GM21423 (cell line): ENCODE measurements around the gene C17orf107.

Source experiments
- ATAC-seq: cut with Tn5 transposase; IDR thresholded peaks from one replicate; pipeline ENCODE4 v1.9.1; 2021; ENCODE audit warnings: mild to moderate bottlenecking, moderate library complexity; ENCODE audit not compliant: unreplicated experiment

The C17orf107 gene

DNA sequence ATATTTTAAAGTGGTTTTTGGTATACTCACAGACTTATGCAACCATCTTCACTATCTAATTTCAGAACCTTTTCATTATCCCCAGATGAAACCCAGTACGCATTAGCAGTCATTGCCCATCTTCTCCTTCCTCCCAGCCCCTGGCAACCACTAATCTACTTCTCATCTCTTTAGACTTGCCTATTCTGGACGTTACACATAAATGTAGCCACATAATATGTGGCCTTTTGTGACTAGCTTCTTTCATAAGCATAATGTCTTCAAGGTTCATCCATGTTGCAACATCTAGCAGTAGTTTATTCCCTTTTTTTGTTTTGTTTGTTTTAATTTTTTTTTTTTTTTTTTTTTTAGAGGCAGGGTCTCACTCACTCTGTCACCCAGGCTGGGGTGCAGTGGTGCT is 28.5 kb upstream of the C17orf107 start:
- ATAC-seq = no peak

DNA sequence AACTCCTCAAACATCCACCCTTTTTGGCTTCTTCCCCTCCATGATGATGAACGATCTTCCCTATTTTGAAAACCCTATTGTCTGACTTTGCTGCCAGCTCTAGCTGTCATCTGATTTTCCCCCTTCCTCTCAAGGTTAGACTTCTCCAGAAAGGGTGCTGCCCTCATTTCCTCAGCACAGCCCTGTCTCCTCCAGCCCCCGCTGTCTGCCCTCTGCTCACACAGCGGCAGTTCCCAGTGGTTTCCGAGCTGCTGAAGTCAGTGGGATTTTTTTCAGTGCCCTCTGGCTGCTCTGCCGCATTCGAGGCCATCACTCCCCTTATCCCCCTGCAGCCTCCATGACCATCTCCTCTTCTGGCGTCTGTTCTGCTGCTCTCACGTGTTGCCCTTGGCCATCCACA is 26.6 kb upstream of the C17orf107 start:
- no peak for ATAC-seq

DNA sequence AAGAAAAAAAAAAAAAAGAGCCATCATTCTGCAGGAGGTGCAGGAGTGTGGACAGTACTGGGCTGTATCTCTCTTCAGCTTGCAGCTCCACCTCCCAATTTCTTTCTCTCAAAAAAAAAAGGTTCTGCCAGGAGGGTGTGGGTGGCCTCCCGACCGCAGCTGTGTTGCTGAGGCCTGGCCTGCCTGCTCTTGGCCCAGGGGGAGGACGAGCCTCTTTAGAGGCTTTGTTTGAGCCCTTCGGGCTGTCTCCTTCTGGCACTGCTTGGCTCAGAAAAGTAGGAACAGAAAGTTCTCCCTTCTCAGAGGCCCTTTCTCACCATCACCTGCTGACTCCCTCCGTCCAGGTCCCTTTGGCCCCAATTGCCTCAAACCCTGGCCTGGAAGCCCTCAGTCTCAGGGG is 22.2 kb upstream of the C17orf107 start:
- no peak for ATAC-seq

DNA sequence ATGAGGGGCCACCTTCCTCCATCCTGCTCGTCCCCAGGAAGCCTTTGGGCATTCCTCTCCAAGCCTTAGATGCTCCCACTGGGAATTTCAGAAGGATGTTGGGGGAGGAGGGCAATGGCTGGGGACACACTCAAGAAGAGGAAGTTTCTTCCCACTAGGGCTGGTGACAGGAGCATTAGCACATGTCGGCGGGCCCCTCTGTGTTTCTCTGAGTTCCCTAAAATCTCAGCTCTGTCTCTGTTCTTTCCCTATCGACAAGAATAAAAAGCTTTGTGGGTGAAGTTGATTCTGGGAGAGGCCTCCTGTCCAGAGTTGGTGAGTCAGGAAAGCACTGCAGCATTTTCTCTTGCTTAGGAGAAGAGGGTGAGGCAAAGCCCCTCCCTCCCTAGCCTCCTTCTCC is 19.7 kb upstream of the C17orf107 start:
- no peak for ATAC-seq

DNA sequence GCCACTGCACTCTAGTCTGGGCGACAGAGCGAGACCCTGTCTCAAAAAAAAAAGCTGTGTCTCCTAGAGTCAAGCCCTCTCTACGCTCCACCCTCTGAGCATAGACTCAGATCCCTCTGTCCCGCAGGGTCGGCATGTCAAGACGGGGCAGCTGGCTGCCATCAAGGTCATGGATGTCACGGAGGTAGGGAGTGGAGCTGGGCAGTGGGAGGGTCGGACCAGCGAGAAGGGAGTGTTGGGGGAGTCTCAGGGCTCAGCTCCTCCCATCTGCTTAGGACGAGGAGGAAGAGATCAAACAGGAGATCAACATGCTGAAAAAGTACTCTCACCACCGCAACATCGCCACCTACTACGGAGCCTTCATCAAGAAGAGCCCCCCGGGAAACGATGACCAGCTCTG is 18.5 kb upstream of the C17orf107 start:
- no peak for ATAC-seq

DNA sequence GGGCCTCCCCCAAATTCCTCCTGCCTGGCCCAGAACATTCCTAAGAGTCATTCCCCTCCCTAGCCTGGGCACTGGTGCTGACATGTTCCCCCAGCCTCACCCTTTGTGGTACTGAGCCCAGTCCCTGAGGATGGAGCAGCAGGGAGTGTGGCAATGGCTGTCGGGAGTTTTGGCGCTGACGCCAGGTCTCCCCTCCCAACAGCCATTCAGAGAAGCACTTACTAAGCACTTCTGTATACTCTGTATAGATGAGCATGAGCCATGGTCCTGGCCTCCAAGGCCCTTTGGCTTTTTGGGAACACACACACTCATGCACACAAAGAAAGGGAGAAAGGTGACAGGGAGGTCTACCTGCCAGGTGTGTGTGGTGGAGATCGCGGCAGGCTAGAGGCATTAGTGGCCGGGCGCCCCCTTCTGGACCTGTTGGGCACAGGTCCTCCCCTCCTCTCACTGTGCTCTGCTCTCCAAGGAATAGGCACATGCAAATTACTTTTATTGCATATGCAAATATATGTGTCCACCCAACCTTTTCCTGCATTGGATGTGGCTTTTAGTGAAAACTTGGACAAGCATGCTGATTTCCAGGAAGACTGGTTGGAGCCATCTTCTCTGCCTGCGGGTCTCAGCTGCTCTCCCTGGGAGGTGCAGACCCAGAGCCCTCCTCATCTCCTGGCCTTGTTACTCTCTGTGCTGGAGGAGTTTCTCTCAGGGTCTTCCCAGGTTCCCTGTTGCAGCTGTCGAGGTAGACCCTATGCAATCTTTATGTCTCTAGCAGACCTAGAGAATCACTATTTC is 17.4 kb upstream of the C17orf107 start:
- no peak for ATAC-seq

DNA sequence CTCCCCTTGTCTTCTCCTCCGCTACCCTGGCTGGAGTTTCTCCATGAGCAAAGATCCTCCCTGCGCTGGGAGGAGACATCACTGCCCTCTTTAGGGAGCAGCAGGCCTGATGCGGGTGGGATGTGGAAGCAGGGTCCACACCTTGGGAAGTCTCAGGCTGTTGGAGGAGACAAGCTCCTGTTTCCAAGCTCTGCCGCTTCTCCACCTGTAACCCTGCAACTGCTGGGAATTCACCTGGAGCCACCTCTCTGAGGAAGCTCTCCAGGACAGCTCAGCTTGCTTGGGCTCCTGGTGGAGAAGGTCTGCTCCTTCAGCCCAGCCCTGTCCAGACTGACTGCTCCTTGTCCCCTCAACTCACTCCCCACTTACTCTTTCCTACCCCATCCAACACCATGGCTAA is 14.8 kb upstream of the C17orf107 start:
- no peak for ATAC-seq

DNA sequence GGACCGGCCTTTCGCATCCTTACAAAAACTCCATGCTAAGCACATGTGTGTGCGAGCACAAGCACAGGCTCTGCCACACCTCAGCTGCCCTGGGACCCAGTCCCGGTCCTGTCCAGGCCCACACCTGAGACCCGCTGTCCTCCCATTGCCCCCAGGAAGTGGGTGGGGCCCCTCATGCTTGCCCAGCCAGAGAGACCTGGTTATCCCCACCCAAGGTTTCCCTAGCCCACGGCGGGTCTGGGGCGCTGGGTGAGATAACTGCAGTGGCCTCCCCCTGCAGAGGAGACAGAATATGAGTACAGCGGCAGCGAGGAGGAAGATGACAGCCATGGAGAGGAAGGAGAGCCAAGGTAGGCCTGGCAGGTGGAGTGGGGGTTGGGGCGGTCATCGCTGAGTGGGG is 12.5 kb upstream of the C17orf107 start:
- ATAC-seq = no peak

DNA sequence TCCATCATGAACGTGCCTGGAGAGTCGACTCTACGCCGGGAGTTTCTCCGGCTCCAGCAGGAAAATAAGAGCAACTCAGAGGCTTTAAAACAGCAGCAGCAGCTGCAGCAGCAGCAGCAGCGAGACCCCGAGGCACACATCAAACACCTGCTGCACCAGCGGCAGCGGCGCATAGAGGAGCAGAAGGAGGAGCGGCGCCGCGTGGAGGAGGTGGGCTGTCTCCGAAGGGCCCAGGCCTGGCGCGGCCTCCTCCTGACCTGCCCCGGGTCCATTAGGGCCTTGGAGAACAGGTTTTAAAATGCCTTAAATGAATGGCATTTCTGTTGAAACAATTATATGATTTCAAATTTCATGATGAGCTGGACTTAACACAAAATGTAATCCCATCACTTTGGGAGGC is 11.8 kb upstream of the C17orf107 start:
- no peak for ATAC-seq

DNA sequence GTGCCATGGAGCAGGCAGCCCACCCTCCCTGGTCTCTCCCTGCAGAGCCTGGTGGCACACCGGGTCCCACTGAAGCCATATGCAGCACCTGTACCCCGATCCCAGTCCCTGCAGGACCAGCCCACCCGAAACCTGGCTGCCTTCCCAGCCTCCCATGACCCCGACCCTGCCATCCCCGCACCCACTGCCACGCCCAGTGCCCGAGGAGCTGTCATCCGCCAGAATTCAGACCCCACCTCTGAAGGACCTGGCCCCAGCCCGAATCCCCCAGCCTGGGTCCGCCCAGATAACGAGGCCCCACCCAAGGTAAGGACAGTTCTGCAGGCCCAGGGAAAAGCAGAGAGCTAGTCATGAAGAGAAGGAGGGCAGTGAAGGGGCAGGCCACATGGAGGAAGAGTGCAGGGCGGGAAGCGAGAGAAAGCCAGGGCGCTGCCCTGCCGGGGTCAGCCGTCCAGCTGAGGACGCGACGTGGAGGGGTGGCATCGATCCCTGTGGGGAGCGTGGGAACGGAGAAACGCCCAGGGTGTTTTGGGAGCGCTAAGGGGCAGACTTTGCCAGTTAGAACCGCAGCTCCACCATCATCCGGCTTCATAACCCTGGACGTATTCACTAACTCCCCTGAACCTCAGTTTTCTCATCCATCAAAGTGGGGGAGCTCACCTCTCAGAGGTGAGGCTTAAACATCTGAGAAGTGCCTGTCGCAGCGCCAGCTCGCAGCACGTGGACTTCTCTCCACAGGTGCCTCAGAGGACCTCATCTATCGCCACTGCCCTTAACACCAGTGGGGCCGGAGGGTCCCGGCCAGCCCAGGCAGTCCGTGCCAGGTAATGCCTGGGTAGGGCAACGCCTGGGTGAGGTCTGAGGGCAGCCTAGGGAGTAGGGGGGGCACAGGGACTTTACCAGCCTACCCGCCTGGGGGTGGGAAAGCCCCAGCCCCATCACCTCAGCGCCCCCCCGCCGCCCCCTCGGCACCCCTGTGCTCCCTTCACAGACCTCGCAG is 7.6 kb upstream of the C17orf107 start:
- no peak for ATAC-seq

DNA sequence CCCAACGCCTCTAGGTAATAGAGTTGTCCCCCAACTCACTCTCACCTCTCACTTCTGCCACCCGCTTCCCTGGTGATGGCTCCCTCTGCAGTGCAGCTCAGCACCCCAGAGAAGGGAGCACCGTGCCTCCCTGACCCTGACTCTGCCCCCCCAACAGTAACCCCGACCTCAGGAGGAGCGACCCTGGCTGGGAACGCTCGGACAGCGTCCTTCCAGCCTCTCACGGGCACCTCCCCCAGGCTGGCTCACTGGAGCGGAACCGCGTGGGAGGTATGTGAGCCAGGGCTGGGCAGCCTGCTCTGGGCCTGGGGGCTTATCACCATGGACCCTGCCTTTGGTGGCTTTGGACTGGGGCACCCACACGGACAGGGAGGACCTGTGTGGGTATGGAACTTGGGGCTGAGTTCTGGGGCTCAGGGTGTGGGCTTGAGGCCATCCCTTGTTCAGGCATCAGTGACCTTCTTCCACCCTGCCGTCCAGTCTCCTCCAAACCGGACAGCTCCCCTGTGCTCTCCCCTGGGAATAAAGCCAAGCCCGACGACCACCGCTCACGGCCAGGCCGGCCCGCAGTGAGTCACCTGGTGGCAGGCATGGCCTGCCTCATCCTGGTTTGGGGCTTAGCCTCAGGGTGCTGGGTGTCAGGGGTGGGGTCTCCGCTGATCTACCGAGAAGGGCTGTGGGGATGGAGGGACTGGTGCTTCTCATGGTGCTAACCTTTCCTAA is 6.7 kb upstream of the C17orf107 start:
- ATAC-seq = no peak

DNA sequence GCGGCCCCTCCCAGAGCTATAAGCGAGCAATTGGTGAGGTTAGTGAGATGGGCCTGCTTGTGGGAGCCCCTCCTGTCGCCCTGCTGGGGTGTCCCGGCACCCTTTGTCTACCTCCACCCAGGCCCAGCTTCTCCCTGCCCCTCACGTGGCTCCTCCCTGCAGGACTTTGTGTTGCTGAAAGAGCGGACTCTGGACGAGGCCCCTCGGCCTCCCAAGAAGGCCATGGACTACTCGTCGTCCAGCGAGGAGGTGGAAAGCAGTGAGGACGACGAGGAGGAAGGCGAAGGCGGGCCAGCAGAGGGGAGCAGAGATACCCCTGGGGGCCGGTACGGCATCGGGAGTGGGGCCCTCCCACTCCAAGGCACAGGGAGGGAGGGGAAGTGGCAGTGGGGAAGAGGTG is 6.1 kb upstream of the C17orf107 start:
- ATAC-seq = no peak

DNA sequence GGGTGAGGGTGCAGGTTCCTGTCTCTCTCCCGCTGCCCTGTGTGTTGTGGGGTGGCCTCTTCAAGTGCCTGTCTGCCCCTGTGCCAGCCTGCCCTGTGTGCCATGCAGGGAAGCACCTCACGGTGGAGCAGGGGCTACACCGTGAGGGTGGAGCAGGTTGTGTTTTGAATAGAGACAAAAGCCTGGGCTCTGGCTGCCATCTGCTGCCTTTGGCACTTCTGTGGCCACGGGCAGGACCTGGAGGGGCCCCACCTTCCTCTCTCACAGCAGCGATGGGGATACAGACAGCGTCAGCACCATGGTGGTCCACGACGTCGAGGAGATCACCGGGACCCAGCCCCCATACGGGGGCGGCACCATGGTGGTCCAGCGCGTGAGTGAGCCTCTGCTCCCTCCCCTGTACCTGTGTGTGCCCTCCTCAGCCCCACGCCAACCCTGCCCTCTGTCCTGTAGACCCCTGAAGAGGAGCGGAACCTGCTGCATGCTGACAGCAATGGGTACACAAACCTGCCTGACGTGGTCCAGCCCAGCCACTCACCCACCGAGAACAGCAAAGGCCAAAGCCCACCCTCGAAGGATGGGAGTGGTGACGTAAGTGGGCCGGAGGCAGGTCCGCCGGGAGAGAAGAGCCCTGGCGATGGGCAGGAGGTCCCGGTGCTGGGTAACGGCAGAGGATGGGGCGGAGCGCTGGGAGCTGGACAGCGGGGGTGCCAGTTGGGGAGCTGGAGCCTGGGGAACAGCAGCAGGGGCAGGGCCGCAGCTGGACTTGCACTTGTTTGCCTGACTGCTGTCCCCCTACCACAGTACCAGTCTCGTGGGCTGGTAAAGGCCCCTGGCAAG is 5.4 kb upstream of the C17orf107 start:
- ATAC-seq = no peak

DNA sequence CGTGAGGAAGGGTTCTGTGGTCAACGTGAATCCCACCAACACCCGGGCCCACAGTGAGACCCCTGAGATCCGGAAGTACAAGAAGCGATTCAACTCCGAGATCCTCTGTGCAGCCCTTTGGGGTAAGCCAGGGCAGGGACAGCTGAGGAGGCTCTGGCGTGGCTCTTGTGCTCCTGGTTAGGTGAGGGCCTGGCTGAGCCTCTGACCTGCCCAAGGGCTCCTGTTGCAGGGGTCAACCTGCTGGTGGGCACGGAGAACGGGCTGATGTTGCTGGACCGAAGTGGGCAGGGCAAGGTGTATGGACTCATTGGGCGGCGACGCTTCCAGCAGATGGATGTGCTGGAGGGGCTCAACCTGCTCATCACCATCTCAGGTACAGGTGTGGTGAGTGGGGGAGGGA is 4.2 kb upstream of the C17orf107 start:
- no peak for ATAC-seq

DNA sequence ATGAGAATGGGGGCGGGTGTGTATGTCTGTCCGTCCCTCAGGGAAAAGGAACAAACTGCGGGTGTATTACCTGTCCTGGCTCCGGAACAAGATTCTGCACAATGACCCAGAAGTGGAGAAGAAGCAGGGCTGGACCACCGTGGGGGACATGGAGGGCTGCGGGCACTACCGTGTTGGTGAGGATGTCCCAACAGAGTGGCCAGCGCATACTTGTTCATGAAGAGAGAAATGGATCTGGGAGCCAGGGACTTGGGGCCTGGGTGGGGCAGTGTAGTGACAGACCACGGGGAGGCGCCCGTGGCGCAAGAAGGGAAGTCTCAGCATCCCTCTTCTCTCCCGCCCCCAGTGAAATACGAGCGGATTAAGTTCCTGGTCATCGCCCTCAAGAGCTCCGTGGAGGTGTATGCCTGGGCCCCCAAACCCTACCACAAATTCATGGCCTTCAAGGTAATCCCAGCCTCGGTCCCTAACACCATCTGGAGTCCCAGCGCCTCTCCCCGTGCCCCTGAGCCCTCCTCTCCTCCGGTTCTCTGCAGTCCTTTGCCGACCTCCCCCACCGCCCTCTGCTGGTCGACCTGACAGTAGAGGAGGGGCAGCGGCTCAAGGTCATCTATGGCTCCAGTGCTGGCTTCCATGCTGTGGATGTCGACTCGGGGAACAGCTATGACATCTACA is 3.5 kb upstream of the C17orf107 start:
- no peak for ATAC-seq

DNA sequence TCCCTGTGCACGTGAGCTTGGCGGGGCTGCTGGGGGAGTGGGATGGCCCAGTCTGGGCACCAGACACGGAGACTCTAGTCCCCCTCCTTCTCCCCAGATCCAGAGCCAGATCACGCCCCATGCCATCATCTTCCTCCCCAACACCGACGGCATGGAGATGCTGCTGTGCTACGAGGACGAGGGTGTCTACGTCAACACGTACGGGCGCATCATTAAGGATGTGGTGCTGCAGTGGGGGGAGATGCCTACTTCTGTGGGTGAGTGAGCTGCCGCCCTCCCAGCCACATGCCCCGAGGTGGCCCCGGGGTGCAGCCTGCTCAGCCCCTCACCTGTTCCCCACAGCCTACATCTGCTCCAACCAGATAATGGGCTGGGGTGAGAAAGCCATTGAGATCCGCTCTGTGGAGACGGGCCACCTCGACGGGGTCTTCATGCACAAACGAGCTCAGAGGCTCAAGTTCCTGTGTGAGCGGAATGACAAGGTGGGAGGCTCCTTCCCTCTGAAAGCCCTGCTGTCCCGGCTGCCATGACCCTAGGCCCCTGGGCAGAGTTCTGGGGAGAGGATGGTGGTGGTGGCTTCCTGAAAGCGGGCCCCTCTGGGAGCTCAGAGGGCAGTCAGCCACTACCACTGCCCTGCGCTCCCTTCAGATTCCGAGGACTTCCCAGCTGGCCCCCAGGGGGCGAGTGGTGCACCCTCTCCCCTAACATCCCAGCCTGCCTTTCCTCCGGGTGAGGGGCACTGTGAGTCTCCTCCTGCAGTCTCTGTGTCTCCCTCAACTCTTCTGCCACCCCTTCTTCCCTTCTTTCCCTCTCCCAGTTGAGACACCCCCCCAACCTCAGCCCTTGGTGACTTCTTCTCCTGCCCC is 2.8 kb upstream of the C17orf107 start:
- no peak for ATAC-seq

DNA sequence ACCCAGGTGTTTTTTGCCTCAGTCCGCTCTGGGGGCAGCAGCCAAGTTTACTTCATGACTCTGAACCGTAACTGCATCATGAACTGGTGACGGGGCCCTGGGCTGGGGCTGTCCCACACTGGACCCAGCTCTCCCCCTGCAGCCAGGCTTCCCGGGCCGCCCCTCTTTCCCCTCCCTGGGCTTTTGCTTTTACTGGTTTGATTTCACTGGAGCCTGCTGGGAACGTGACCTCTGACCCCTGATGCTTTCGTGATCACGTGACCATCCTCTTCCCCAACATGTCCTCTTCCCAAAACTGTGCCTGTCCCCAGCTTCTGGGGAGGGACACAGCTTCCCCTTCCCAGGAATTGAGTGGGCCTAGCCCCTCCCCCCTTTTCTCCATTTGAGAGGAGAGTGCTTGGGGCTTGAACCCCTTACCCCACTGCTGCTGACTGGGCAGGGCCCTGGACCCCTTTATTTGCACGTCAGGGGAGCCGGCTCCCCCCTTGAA is 2.1 kb upstream of the C17orf107 start:
- no peak for ATAC-seq

DNA sequence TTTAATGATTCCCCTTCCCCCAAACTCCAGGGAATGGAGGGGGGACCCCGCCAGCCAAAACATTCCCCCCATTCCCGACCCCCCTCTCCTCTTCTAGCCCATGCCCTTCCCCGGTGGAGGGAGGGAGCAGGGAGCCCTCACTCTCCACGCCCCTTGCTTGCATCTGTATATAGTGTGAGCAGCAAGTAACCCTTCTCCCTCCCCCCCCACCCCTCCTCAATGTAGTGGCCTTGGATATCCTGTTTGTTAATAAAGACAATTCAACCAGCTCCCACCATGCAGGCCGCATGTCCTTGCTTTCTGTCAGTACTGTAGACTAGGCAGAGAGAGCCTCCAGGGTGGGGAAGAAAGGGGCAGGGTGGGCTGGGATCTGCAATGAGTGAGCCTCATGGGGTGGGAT is 1.6 kb upstream of the C17orf107 start:
- ATAC-seq = no peak

DNA sequence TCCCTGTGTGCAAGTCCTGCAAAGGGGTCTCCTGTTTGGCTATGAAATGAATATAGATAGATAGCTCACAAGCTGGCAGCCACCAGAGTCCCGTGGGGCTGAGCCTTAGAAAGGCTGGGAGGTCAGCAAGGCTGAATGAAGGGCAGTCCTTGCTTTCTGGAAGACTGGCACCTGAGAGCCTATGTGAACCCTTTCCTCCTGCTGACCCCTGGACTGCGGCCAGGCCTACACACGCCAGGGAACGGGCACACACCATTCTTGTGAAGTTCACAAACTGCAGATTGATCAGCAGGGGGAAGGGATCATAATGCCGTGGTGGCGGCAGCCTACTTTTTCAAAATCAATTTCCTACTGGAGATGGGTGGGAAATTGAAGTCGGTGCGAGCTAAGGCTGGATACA is 985 bp upstream of the C17orf107 start:
- ATAC-seq = no peak
